H1 (cell line): ENCODE measurements around the gene CXCL3.

Experiments
- EP300 ChIP-seq, 2 experiments: IDR thresholded peaks; 1 replicate in 1 of 2; 2 replicates in 1 of 2; pipeline ENCODE4 v1.6.1; 2011 to 2012; ENCODE audit warnings: low read depth in 2 of 2, low read length in 2 of 2, mild to moderate bottlenecking in 2 of 2, borderline replicate concordance in 1 of 2, inconsistent platforms in 1 of 2, moderate library complexity in 1 of 2
- JUN ChIP-seq: IDR thresholded peaks from 2 replicates; pipeline ENCODE4 v1.6.1; 2011; ENCODE audit warnings: low read depth, mild to moderate bottlenecking, improper control_type of control experiment, low read length
- KDM5A ChIP-seq: fragments of 200-600 bp; IDR thresholded peaks from 2 replicates; pipeline ENCODE4 v1.7.1; 2012; ENCODE audit warnings: mild to moderate bottlenecking, low read length, inconsistent platforms, mixed read lengths
- PHF8 ChIP-seq: fragments of 200-600 bp; sonication (generic); conservative IDR thresholded peaks from 2 replicates; pipeline ENCODE4 v1.7.1; 2012; ENCODE audit warnings: low read depth, mild to moderate bottlenecking, inconsistent platforms, low read length, moderate library complexity
- POLR2A ChIP-seq, 2 experiments: IDR thresholded peaks; 1 replicate in 1 of 2; 2 replicates in 1 of 2; pipeline ENCODE4 v1.6.1; 2011; ENCODE audit warnings: low read depth in 2 of 2, low read length in 2 of 2, mild to moderate bottlenecking in 2 of 2; ENCODE audit errors: control extremely low read depth in 1 of 2
- POLR2AphosphoS5 ChIP-seq: IDR thresholded peaks from 2 replicates; pipeline ENCODE4 v1.6.1; 2011; ENCODE audit warnings: low read depth, low read length
- RAD21 ChIP-seq, 2 experiments: IDR thresholded peaks in 1 of 2; conservative IDR thresholded peaks in 1 of 2; 2 replicates each; pipeline ENCODE4 v1.6.1; 2011; ENCODE audit warnings: low read depth in 2 of 2, low read length in 2 of 2, improper control_type of control experiment in 1 of 2, inconsistent platforms in 1 of 2, mild to moderate bottlenecking in 1 of 2, moderate library complexity in 1 of 2
- SP1 ChIP-seq: IDR thresholded peaks from 2 replicates; pipeline ENCODE4 v1.6.1; 2011; ENCODE audit warnings: low read depth, low read length
- TAF1 ChIP-seq: IDR thresholded peaks from 2 replicates; pipeline ENCODE4 v1.6.1; 2011; ENCODE audit warnings: mild to moderate bottlenecking, low read depth, low read length
- TEAD4 ChIP-seq: IDR thresholded peaks from 2 replicates; pipeline ENCODE4 v1.6.1; 2012; ENCODE audit warnings: low read depth, low read length, inconsistent platforms, mixed read lengths
- TF ChIP-seq, protein P1 (sequence below), 3 experiments: IDR thresholded peaks; 1 replicate in 2 of 3; 2 replicates in 1 of 3; pipeline versions ENCODE4 v1.5.1 to v1.6.1; 2011; ENCODE audit warnings: low read length in 3 of 3, mild to moderate bottlenecking in 3 of 3, inconsistent platforms in 2 of 3, low read depth in 1 of 3, moderate library complexity in 1 of 3; ENCODE audit not compliant: insufficient read depth in 1 of 3; ENCODE audit errors: control extremely low read depth in 1 of 3
- TF ChIP-seq, protein P2 (sequence below): IDR thresholded peaks from 2 replicates; pipeline ENCODE4 v1.6.1; 2011; ENCODE audit warnings: low read depth, mild to moderate bottlenecking, low read length; ENCODE audit not compliant: insufficient read depth
- TF ChIP-seq, protein P3 (sequence below): IDR thresholded peaks from 2 replicates; pipeline ENCODE4 v1.6.1; 2012; ENCODE audit warnings: inconsistent platforms

DNA sequence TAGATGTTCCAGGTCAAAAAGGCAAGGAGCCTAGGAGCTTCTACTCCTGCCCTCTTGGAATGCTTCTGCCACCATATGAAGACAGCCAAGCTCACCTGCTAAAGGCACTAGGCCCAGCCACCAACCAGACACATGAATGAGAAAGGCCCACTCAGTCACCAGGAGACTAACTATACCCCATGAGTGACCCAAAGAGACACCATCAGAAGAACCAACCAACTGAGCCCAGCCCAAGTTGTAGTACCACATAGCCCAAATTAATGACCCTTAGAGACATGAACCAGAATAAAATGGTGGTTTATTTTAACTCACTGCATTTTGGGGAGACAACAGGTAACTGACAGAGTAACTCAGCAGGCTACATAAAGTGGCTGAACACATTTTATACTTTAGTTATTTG lies 22.9 kb upstream of the CXCL3 start:
- TF ChIP-seq POLR2AphosphoS5 (no peak), RAD21 (IDR thresholded peaks at IDR 0.05 in 1 of 2, conservative IDR thresholded peaks at IDR 0.05 in 1 of 2; ENCODE audit: low read depth in 2 of 2, low read length in 2 of 2) (no peak), TAF1 (no peak), TEAD4 (no peak), KDM5A (no peak), EP300 (IDR thresholded peaks at IDR 0.05; ENCODE audit: borderline replicate concordance in 1 of 2, low read depth in 2 of 2, low read length in 2 of 2) (no peak), PHF8 (no peak), SP1 (no peak), JUN (no peak), POLR2A (IDR thresholded peaks at IDR 0.05; ENCODE audit: control extremely low read depth in 1 of 2, low read depth in 2 of 2, low read length in 2 of 2) (no peak)
- TF ChIP-seq, protein P1, sequence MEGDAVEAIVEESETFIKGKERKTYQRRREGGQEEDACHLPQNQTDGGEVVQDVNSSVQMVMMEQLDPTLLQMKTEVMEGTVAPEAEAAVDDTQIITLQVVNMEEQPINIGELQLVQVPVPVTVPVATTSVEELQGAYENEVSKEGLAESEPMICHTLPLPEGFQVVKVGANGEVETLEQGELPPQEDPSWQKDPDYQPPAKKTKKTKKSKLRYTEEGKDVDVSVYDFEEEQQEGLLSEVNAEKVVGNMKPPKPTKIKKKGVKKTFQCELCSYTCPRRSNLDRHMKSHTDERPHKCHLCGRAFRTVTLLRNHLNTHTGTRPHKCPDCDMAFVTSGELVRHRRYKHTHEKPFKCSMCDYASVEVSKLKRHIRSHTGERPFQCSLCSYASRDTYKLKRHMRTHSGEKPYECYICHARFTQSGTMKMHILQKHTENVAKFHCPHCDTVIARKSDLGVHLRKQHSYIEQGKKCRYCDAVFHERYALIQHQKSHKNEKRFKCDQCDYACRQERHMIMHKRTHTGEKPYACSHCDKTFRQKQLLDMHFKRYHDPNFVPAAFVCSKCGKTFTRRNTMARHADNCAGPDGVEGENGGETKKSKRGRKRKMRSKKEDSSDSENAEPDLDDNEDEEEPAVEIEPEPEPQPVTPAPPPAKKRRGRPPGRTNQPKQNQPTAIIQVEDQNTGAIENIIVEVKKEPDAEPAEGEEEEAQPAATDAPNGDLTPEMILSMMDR (IDR thresholded peaks at IDR 0.05; ENCODE audit: control extremely low read depth in 1 of 3, insufficient read depth in 1 of 3, low read depth in 1 of 3, low read length in 3 of 3) = no peak
- TF ChIP-seq, protein P2, sequence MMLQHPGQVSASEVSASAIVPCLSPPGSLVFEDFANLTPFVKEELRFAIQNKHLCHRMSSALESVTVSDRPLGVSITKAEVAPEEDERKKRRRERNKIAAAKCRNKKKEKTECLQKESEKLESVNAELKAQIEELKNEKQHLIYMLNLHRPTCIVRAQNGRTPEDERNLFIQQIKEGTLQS = no peak
- TF ChIP-seq, protein P3, sequence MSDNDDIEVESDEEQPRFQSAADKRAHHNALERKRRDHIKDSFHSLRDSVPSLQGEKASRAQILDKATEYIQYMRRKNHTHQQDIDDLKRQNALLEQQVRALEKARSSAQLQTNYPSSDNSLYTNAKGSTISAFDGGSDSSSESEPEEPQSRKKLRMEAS = no peak
